ENCODE results near the gene MPP2.

MPP2 gene

GRCh38 chr17:43914451-43914850, 7.1 kb upstream of the MPP2 start:
- no peak for DNase-seq (ENCODE audit: low spot score)
- ChIA-PET CTCF (interaction anchor here (0.7 kb wide), 1 partner anchor 26 kb away, joined by 5 read pairs; no protein-coding TSS in a partner anchor), POLR2A (ENCODE audit: low non-redundant PET) (no interaction called here)
- TF ChIP-seq CTCF (conservative IDR thresholded peaks at IDR 0.05; ENCODE audit: low read depth): no peak
- H3K27ac ChIP-seq: no peak overlapping the region

- no peak for TF ChIP-seq CTCF (conservative IDR thresholded peaks at IDR 0.05; ENCODE audit: low read depth)
- no peak for DNase-seq (ENCODE audit: low spot score)
- POLR2A ChIA-PET (ENCODE audit: low non-redundant PET): no interaction called here
- CTCF ChIA-PET: no interaction called here
- H3K27ac ChIP-seq: no peak overlapping the region
These were observed 6.2 kb upstream of the MPP2 start for GRCh38 chr17:43913584-43913983.

- POLR2A ChIA-PET (ENCODE audit: low non-redundant PET): no interaction called here
- no peak for DNase-seq (ENCODE audit: low spot score)
- no peak for TF ChIP-seq CTCF (conservative IDR thresholded peaks at IDR 0.05; ENCODE audit: low read depth)
- no peak overlapping the region for H3K27ac ChIP-seq
- CTCF ChIA-PET: interaction anchor here (1.3 kb wide), 1 partner anchor 31 kb away, joined by 4 read pairs; no protein-coding TSS in a partner anchor
These were observed 5.4 kb upstream of the MPP2 start for GRCh38 chr17:43912635-43913304.

- TF ChIP-seq CTCF (conservative IDR thresholded peaks at IDR 0.05; ENCODE audit: low read depth): no peak
- no peak overlapping the region for H3K27ac ChIP-seq
- CTCF ChIA-PET: interaction anchor here (1.3 kb wide), 1 partner anchor 32 kb away, joined by 4 read pairs; no protein-coding TSS in a partner anchor
- POLR2A ChIA-PET (ENCODE audit: low non-redundant PET): no interaction called here
- DNase-seq (ENCODE audit: low spot score): no peak
These were observed 4.6 kb upstream of the MPP2 start for GRCh38 chr17:43911904-43912303.

- ChIA-PET CTCF (interaction anchor here (0.6 to 1.4 kb wide), 10 partner anchors 8 to 513 kb away, joined by 3 to 9 read pairs (median 4); no protein-coding TSS in a partner anchor), POLR2A (ENCODE audit: low non-redundant PET) (no interaction called here)
- DNase-seq (ENCODE audit: low spot score): no peak
- no peak overlapping the region for H3K27ac ChIP-seq
- no peak for TF ChIP-seq CTCF (conservative IDR thresholded peaks at IDR 0.05; ENCODE audit: low read depth)
These were observed 2.3 kb upstream of the MPP2 start for GRCh38 chr17:43909537-43910231.

- TF ChIP-seq CTCF (conservative IDR thresholded peaks at IDR 0.05; ENCODE audit: low read depth): no peak
- CTCF ChIA-PET: interaction anchor here (1.0 to 1.3 kb wide), 2 partner anchors 30 to 36 kb away, joined by 5 to 7 read pairs; no protein-coding TSS in a partner anchor
- DNase-seq (ENCODE audit: low spot score): peak; percentile 49
- no peak overlapping the region; the same call in 1 of the 2 replicates for H3K27ac ChIP-seq
- POLR2A ChIA-PET (ENCODE audit: low non-redundant PET): no interaction called here
These were observed 824 bp upstream of the MPP2 start for GRCh38 chr17:43907998-43908721.

Data from RWPE1 (cell line).